Measurements from ENCODE around the gene FKBP7. TPM values are rescaled to one million over a fixed set of nuclear protein-coding genes. Genes with fewer than 3 reads are reported as not detected.

Gene FKBP7
- total RNA-seq, 1 donor from 2014 or later: 21.2 TPM

Other genes with a start within 250 kb of the FKBP7 start
- 86.6 TPM for gene PRKRA, start 27.4 kb downstream of the FKBP7 start, total RNA-seq (ENCODE audit: unreplicated experiment)
- 2.0 TPM for gene PJVK, start 27.2 kb downstream of the FKBP7 start, total RNA-seq (ENCODE audit: unreplicated experiment)
- 26.3 TPM for gene PLEKHA3, start 1.9 kb upstream of the FKBP7 start, total RNA-seq (ENCODE audit: unreplicated experiment)